Measurements from ENCODE around the gene SRRM5. TPM values are rescaled to one million over a fixed set of nuclear protein-coding genes. Genes with fewer than 3 reads are reported as not detected.

Gene SRRM5
- total and polyA plus RNA-seq, 4 donors = 0.07 to 0.09 (median 0.09) TPM

GRCh38 chr19:43564800-43565199, 47.1 kb upstream of the SRRM5 start (continued):
- TF ChIP-seq REST (IDR thresholded peaks at IDR 0.05) (no peak), JUND (IDR thresholded peaks at IDR 0.05) (no peak), EGR1 (IDR thresholded peaks at IDR 0.05; ENCODE audit: low read depth in 2 of 2) (no peak), FOXA1 (IDR thresholded peaks at IDR 0.05) (no peak), RXRA (IDR thresholded peaks at IDR 0.05) (no peak), HNF4G (IDR thresholded peaks at IDR 0.05) (no peak)

- DNase-seq (ENCODE audit: low spot score) = no peak
- 88% methylated on average over 5 of the region's 5 CpGs for WGBS
- H3K4me3 ChIP-seq (ENCODE audit: low read depth in 1 of 3, low read length in 3 of 3) = no peak overlapping the region
- peaks cover 1 to 4% (median 4%) of the 10 kb centered on the region in 4 donors for H3K4me1 ChIP-seq (ENCODE audit: control insufficient read depth in 4 of 4, insufficient read depth in 4 of 4, low read length in 3 of 4)
- no peak for TF ChIP-seq FOXA1 (IDR thresholded peaks at IDR 0.05)
- TF ChIP-seq YY1 (IDR thresholded peaks at IDR 0.05) = no peak
- TF ChIP-seq HNF4G (IDR thresholded peaks at IDR 0.05) = no peak
- no peak for TF ChIP-seq FOXA2 (IDR thresholded peaks at IDR 0.05)
- no peak for TF ChIP-seq ATF3 (IDR thresholded peaks at IDR 0.05)
- TF ChIP-seq ZBTB33 (IDR thresholded peaks at IDR 0.05) = no peak
- no peak for TF ChIP-seq RAD21 (IDR thresholded peaks at IDR 0.05)
- TF ChIP-seq SP1 (IDR thresholded peaks at IDR 0.05) = no peak
- H3K27me3 ChIP-seq (ENCODE audit: control insufficient read depth in 4 of 4, insufficient read depth in 4 of 4, low read length in 3 of 4) = no peaks in the 10 kb centered on the region
- H3K27ac ChIP-seq (ENCODE audit: low read depth in 1 of 2, low read length in 2 of 2) = no peak overlapping the region
- H3K9ac ChIP-seq (ENCODE audit: low read depth in 1 of 2, low read length in 2 of 2) = no peak overlapping the region
- H3K9me3 ChIP-seq (ENCODE audit: control insufficient read depth in 4 of 4, low read length in 3 of 4) = no peaks in the 10 kb centered on the region
- no peaks in the 10 kb centered on the region for H3K36me3 ChIP-seq (ENCODE audit: control insufficient read depth in 4 of 4, insufficient read depth in 3 of 4, low read depth in 1 of 4, low read length in 3 of 4)
These were observed 42.2 kb upstream of the SRRM5 start for GRCh38 chr19:43569657-43570056.

- Histone ChIP-seq H3K27ac (ENCODE audit: low read depth in 1 of 2, low read length in 2 of 2) (no peak overlapping the region), H3K36me3 (ENCODE audit: control insufficient read depth in 4 of 4, insufficient read depth in 3 of 4, low read depth in 1 of 4, low read length in 3 of 4) (no peaks in the 10 kb centered on the region), H3K27me3 (ENCODE audit: control insufficient read depth in 4 of 4, insufficient read depth in 4 of 4, low read length in 3 of 4) (no peaks in the 10 kb centered on the region), H3K9ac (ENCODE audit: low read depth in 1 of 2, low read length in 2 of 2) (no peak overlapping the region), H3K4me3 (ENCODE audit: low read depth in 1 of 3, low read length in 3 of 3) (no peak overlapping the region), H3K9me3 (ENCODE audit: control insufficient read depth in 4 of 4, low read length in 3 of 4) (no peaks in the 10 kb centered on the region), H3K4me1 (ENCODE audit: control insufficient read depth in 4 of 4, insufficient read depth in 4 of 4, low read length in 3 of 4) (peaks cover 2 to 10% (median 10%) of the 10 kb centered on the region in 4 donors)
- WGBS = 94% methylated on average over 5 of the region's 5 CpGs
- no peak for DNase-seq (ENCODE audit: low spot score)
- no peak for TF ChIP-seq EGR1 (IDR thresholded peaks at IDR 0.05; ENCODE audit: low read depth in 2 of 2)
- no peak for TF ChIP-seq MAX (IDR thresholded peaks at IDR 0.05)
- no peak for TF ChIP-seq SP1 (IDR thresholded peaks at IDR 0.05)
- TF ChIP-seq FOXA1 (IDR thresholded peaks at IDR 0.05) = no peak
- no peak for TF ChIP-seq TAF1 (conservative IDR thresholded peaks at IDR 0.05)
- no peak for TF ChIP-seq FOXA2 (IDR thresholded peaks at IDR 0.05)
- TF ChIP-seq REST (IDR thresholded peaks at IDR 0.05) = no peak
- no peak for TF ChIP-seq RXRA (IDR thresholded peaks at IDR 0.05)
- no peak for TF ChIP-seq ATF3 (IDR thresholded peaks at IDR 0.05)
- TF ChIP-seq RAD21 (IDR thresholded peaks at IDR 0.05) = no peak
- TF ChIP-seq NR2F2 (IDR thresholded peaks at IDR 0.05) = no peak
- TF ChIP-seq ZBTB33 (IDR thresholded peaks at IDR 0.05) = no peak
- TF ChIP-seq HNF4A (conservative IDR thresholded peaks at IDR 0.05) = no peak
- TF ChIP-seq JUND (IDR thresholded peaks at IDR 0.05) = no peak
- no peak for TF ChIP-seq GABPA (IDR thresholded peaks at IDR 0.05 in 1 of 2, conservative IDR thresholded peaks at IDR 0.05 in 1 of 2)
- no peak for TF ChIP-seq YY1 (IDR thresholded peaks at IDR 0.05)
- TF ChIP-seq HNF4G (IDR thresholded peaks at IDR 0.05) = no peak
These were observed 41.6 kb upstream of the SRRM5 start for GRCh38 chr19:43570174-43570791.

Data from liver (tissue), 9 donors.